Endodermal cell (in vitro differentiated cells): ENCODE measurements around the gene ROMO1. TPM values are rescaled to one million over a fixed set of nuclear protein-coding genes. Genes with fewer than 3 reads are reported as not detected.

Source experiments
- DNase-seq: peaks from one replicate; pipeline ENCODE4 v3.0.0-alpha.2; 2017
- H3K27ac ChIP-seq: 2 replicates; pipeline ENCODE4 v1.5.1; 2013; ENCODE audit warnings: mild to moderate bottlenecking, low read depth, low read length, moderate library complexity
- H3K27me3 ChIP-seq: 2 replicates; pipeline ENCODE4 v1.6.1; 2013; ENCODE audit warnings: mild to moderate bottlenecking, low read length, moderate library complexity; ENCODE audit not compliant: insufficient read depth, control insufficient read depth, poor library complexity, severe bottlenecking
- H3K36me3 ChIP-seq: 2 replicates; pipeline ENCODE4 v1.7.0; 2013; ENCODE audit warnings: mild to moderate bottlenecking, low read length, moderate library complexity; ENCODE audit not compliant: control insufficient read depth, insufficient read depth
- H3K4me1 ChIP-seq: one replicate; pipeline ENCODE4 v1.7.0; 2013; ENCODE audit warnings: low read length; ENCODE audit not compliant: control insufficient read depth, insufficient read depth
- H3K4me3 ChIP-seq: 2 replicates; pipeline ENCODE4 v1.5.1; 2013; ENCODE audit warnings: mild to moderate bottlenecking, low read length, moderate library complexity
- H3K9ac ChIP-seq: 2 replicates; pipeline ENCODE4 v1.6.1; 2013; ENCODE audit warnings: mild to moderate bottlenecking, low read length, moderate library complexity; ENCODE audit not compliant: poor library complexity, severe bottlenecking; ENCODE audit errors: extremely low read depth
- H3K9me3 ChIP-seq: 2 replicates; pipeline ENCODE4 v1.6.1; 2013; ENCODE audit warnings: mild to moderate bottlenecking, low read length, moderate library complexity; ENCODE audit not compliant: control insufficient read depth
- H3K27ac Mint-ChIP-seq: 2 replicates; pipeline ENCODE4 v1.8.0; 2020; ENCODE audit warnings: mixed read lengths
- H3K27me3 Mint-ChIP-seq: 2 replicates; pipeline ENCODE4 v1.8.0; 2021; ENCODE audit warnings: mild to moderate bottlenecking, mixed read lengths; ENCODE audit not compliant: insufficient read depth
- H3K36me3 Mint-ChIP-seq: 2 replicates; pipeline ENCODE4 v1.8.0; 2020; ENCODE audit warnings: low read depth, mixed read lengths
- H3K4me1 Mint-ChIP-seq: 2 replicates; pipeline ENCODE4 v1.8.0; 2020; ENCODE audit warnings: mixed read lengths
- H3K4me3 Mint-ChIP-seq: 2 replicates; pipeline ENCODE4 v1.8.0; 2020; ENCODE audit warnings: mild to moderate bottlenecking, moderate library complexity, mixed read lengths
- H3K9me3 Mint-ChIP-seq: 2 replicates; pipeline ENCODE4 v1.8.0; 2020; ENCODE audit warnings: mild to moderate bottlenecking, mixed read lengths
- WGBS, 2 experiments: methylation state at CpG; one replicate each; pipeline versions ENCODE4 v1.1.5 to v1.1.7; 2013; ENCODE audit warnings: missing lambda C conversion rate in 2 of 2, mixed read lengths in 1 of 2; ENCODE audit not compliant: insufficient coverage in 1 of 2, insufficient read length in 1 of 2; 5-methylcytosine and 5-hydroxymethylcytosine counted together
- total RNA-seq, 2 donors: library from RNA; stranded (reverse); fragmentation: NEBNext Ultra II Directional in 1 of 2; extraction: Animal tissue kit (Norgen Biotek cat#: 25700) in 1 of 2; gene quantifications; 2 replicates in 1 of 2; 3 replicates in 1 of 2; pipeline ENCODE4 v1.2.1, GENCODE V29; 2021
- TF ChIP-seq, protein P1 (sequence below): fragments of 200-600 bp; sonication (generic); conservative IDR thresholded peaks from 2 replicates; pipeline ENCODE4 v1.5.0; 2021; ENCODE audit warnings: antibody characterized with exemption, mild to moderate bottlenecking

Gene ROMO1
- total RNA-seq, 2 donors from 2014 or later = 194 to 243 TPM

GRCh38 chr20:35652641-35653429 is 46.4 kb upstream of the ROMO1 start:
- TF ChIP-seq, protein P1, sequence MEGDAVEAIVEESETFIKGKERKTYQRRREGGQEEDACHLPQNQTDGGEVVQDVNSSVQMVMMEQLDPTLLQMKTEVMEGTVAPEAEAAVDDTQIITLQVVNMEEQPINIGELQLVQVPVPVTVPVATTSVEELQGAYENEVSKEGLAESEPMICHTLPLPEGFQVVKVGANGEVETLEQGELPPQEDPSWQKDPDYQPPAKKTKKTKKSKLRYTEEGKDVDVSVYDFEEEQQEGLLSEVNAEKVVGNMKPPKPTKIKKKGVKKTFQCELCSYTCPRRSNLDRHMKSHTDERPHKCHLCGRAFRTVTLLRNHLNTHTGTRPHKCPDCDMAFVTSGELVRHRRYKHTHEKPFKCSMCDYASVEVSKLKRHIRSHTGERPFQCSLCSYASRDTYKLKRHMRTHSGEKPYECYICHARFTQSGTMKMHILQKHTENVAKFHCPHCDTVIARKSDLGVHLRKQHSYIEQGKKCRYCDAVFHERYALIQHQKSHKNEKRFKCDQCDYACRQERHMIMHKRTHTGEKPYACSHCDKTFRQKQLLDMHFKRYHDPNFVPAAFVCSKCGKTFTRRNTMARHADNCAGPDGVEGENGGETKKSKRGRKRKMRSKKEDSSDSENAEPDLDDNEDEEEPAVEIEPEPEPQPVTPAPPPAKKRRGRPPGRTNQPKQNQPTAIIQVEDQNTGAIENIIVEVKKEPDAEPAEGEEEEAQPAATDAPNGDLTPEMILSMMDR = no peak
- DNase-seq = no peak
- Mint-ChIP-seq H3K36me3 (peaks cover 23% of the 10 kb centered on the region), H3K4me3 (no peak overlapping the region), H3K27me3 (no peaks in the 10 kb centered on the region), H3K9me3 (no peaks in the 10 kb centered on the region), H3K4me1 (peaks cover 5% of the 10 kb centered on the region), H3K27ac (no peak overlapping the region)
- Histone ChIP-seq H3K36me3 (peaks cover 78% of the 10 kb centered on the region), H3K27ac (no peak overlapping the region), H3K9ac (no peak overlapping the region), H3K27me3 (no peaks in the 10 kb centered on the region), H3K4me3 (no peak overlapping the region), H3K9me3 (no peaks in the 10 kb centered on the region), H3K4me1 (no peaks in the 10 kb centered on the region)
- 94 to 96% methylated on average over 11 to 13 of the region's 13 CpGs for WGBS, 2 experiments

DNA sequence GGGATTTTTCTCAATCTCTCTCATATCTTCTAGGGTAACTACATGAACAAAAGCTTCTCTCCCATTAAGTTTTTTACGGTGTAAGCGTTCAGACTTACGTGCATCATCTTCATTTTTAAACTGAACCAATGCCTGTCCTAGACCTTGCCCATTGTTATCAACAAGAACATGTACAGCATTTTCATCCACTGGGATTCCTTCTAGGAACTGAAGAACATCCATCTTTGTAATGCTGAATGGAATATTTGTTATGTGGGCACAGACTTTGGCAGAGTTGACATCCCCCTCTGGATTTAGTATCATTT is 45.8 kb upstream of the ROMO1 start:
- Histone ChIP-seq H3K9ac (no peak overlapping the region), H3K36me3 (peaks cover 72% of the 10 kb centered on the region), H3K4me1 (no peaks in the 10 kb centered on the region), H3K27me3 (no peaks in the 10 kb centered on the region), H3K27ac (no peak overlapping the region), H3K9me3 (no peaks in the 10 kb centered on the region), H3K4me3 (no peak overlapping the region)
- Mint-ChIP-seq H3K27me3 (no peaks in the 10 kb centered on the region), H3K4me1 (peaks cover 5% of the 10 kb centered on the region), H3K36me3 (peaks cover 22% of the 10 kb centered on the region), H3K27ac (no peak overlapping the region), H3K4me3 (no peak overlapping the region), H3K9me3 (no peaks in the 10 kb centered on the region)
- TF ChIP-seq, protein P1 = no peak
- 98 to 100% methylated on average over 3 of the region's 3 CpGs for WGBS, 2 experiments
- no peak for DNase-seq

GRCh38 chr20:35653893-35654292 is 45.3 kb upstream of the ROMO1 start:
- Mint-ChIP-seq H3K9me3 (no peaks in the 10 kb centered on the region), H3K27me3 (no peaks in the 10 kb centered on the region), H3K4me3 (no peak overlapping the region), H3K27ac (no peak overlapping the region), H3K4me1 (peaks cover 5% of the 10 kb centered on the region), H3K36me3 (peaks cover 18% of the 10 kb centered on the region)
- Histone ChIP-seq H3K27me3 (no peaks in the 10 kb centered on the region), H3K36me3 (peaks cover 67% of the 10 kb centered on the region), H3K27ac (no peak overlapping the region), H3K9ac (no peak overlapping the region), H3K4me3 (no peak overlapping the region), H3K9me3 (no peaks in the 10 kb centered on the region), H3K4me1 (no peaks in the 10 kb centered on the region)
- 91 to 92% methylated on average over 3 to 4 of the region's 4 CpGs for WGBS, 2 experiments
- no peak for DNase-seq
- TF ChIP-seq, protein P1 = no peak
